NOMO-1 (cell line): ENCODE data around the gene MECR.

Experiments used
- DNase-seq, 2 experiments: peaks; one replicate each; lab custom pipeline; 2025; ENCODE audit not compliant: unreplicated experiment in 2 of 2; lab: John Stamatoyannopoulos, UW

Gene MECR

DNA sequence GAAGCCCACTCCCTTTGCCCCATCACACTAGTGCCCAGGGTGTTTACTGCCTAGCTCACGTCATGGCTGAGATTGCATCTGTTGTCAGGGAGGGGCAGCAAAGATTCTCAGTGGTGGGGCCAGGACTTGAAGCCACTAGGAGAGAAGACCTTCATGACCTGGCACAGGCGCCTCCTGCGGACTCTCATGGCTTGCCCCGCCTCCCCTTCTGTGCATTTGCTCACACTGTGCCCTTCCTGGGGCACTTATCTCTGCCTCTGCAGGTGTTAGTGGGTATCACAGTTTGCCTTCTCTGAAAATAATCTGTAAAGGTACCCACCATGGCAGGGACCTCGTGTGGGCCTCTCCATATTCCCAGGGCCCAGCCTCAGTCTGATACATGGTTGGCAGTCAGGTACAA, 25.7 kb upstream of the MECR start:
- DNase-seq = no peak

DNA sequence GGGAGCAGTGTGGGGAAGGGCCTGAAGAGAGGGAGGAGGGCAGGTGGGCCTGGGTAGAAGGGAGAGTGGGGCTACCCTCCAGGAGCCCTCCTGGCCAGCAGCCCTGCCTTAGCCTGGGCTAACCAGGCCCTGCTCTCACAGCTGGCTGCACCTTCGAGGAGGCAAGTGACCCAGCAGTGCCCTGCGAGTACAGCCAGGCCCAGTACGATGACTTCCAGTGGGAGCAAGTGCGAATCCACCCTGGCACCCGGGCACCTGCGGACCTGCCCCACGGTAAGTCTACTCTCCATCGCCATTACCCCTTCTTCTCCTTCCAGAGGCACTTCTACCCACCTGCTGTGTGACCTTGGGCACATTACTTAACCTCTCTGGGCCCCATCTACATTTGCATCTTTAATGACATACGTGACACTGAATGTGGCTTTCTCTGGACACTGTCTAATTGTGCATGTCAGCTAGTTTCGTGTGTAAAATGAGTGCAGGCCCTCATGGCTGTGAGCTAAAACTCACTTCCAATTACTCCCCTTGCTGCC, 24.5 kb upstream of the MECR start:
- no peak for DNase-seq

DNA sequence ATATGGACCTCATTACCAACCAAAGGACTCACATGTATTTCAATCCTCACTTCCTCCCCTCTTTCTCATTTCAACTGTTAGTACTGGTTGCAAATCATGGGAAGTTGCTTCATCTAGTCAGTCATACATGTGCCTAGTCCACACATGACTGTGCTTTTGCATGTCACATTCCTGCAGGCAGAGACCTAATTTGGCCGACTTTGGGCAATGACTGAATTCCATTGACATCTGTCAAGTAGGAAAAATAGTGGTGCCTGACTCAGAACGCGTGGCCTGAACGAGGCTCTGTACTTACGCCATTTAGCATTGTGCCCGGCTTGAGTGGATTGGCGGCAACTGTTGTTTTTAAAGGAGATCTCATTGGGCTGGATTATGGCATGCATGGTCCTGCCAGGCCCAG, 23.6 kb upstream of the MECR start:
- DNase-seq = peak in 1 of 2 experiments; percentile 23

DNA sequence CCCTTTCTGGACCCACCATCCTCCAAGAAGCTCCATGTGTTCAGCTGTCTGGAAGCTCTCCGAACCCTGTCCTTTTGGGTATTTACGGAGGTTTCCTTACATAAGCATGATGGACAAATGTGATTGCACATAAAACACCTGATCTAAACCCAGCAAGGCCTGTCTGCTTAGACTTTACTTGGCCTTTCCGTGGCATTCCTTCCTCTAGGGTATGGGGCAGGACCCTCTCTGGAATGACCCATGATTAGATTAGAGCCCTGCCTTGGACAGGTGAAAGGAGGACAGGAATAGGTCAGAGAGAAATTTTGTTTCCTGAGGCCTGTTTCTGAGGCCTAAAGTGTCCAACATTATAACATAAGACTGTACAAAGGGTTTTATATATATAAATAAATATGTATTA, 22.4 kb upstream of the MECR start:
- DNase-seq = no peak

DNA sequence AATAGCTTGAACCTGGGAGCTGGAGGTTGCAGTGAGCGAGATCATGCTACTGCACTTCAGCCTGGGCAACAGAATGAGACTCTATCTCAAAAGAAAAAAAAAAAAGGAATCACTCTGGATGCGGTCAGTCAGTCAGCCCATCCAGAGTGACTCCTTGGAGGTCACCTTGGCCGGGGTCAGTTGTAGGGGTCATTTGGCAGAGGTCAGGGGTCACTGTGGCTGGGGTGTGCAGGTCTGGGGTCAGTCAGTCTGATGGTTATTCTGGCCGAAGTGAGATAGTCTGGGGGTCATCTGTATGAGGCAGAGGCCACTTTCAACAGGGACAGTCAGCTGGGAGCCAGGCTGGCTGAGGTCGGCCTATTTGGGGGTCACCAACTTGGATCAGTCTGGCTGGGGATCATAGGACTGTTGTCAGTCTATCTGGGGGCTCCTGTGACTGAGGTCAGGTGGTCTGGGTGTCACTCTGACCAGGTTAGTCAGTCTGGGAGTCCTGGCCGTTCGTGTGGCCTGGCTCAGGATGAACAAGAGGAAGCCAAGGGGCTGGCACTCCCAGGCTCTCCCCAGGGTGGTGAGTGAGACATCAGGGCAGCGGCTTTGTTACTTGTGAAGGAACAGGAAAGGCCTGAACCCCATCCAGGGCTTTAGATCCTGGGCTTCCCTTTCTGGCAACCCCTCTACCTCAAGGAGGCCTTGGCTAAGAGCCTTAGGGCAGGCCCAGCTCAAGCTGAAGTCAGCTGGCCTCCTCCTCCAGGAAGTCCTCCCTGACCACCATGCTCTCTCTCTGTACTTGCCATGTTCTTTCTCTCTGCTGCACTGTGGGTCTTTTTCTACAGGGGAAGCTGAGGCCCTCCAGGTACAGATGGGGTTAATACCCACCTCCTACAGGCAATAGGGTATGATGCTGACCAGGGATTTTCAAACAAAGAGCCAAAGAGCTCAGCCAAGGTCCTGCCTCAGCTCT, 20.7 kb upstream of the MECR start:
- DNase-seq = no peak

DNA sequence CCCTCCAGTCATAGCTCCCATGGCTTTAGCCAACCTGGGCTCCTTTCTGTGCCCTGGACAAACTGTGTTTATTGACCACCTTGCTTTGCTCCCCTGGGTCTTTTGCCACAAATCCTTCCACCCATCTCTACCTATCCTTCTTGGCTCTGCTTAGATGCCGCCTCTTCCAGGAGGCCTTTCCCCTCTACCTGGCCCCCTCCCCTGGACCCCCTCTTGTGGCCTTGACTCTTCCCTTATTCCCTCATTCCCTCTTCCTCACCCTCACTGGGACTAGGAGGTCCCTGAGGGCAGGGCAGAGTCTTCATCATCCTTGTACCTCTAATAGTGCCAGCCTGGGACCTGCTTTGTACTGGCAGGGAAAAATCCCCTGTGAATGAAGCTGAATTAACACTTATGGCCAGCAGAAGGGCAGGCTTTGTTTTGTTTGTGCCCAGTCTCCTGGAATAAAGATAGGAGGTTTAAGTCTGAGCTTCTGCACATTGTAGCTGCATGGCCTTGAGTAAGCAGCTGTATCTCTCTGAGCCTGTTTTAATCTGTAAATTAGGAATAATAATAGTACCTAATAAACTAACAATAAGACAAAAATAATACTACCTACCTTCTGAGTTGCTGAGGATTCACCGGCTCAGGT, 19.3 kb upstream of the MECR start:
- no peak for DNase-seq

DNA sequence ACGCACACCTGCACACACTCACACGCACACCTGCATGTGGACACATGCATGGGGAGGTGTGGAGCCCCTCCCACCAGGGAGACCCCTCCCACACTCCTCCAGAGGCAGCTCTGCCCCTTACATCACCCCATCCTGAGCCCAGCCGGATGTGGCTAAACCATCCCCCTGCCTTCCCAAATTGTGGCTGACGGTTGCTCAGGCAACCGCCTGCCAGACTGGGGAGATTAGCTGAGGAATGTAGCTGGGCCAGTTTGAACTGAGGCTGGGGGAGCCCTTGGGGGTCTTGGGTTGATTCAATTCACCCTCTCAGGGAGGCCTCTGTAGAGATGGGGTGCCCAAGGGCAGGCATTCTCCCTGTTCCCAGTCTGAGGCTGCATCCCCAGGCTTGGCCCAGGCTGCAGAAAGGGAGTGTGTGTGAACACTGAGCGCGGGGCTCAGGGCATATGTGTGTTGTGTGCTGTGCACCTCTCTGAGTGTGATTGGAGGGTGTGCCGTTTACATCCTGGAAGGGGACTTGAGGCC, 18.5 kb upstream of the MECR start:
- DNase-seq = no peak

DNA sequence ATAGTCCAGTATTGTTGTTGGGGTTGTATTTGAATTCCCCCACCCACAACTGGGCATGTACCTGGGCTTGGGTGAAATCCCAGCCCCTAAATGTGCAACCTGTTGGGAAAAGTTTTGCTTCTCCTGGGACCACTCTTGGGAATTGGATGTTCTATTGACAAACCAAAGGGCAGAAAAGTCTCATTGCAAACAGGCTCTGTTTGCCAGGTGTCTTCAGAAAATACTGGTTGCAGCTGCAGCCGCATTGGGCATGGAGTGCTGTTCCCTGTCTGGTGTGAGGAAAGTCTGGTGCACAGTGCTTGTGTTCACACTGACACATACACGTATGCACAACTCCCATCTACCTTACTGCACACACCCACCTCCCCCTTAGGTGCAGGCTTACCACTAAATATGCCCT, 17.7 kb upstream of the MECR start:
- no peak for DNase-seq

DNA sequence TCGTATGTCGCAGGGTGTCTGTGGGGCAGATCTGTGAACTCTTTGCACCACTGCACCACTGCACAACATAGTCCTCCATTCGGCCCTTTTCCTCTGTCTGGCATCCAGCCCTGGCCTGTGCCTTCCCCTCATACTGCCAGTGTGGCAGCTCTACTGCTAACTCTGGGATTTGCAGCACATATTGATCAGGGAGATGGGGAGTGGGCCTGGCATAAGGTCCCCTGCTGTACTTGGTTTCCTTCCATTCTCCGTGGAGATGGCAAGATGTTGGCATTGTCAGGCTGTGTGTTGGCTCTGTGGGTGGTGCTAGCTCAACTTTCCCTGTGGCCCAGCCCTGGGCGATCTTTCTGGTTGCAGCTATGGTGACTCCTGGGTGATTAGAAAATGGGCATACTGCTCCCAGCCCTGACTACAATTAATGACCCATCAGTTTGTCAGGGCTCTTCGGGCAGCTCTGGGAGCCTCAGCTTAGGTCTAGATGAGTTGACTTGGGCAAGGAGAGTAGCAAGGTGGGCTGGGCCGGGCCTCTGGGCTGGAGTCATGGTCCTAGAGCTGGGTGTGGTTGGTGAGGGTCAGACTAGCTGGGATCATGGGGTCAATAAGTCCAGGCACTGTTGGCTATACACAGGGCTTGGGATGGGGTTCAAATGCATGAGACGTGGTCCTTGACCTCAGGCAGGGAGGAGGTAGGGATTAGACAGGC, 17.0 kb upstream of the MECR start:
- DNase-seq = no peak

DNA sequence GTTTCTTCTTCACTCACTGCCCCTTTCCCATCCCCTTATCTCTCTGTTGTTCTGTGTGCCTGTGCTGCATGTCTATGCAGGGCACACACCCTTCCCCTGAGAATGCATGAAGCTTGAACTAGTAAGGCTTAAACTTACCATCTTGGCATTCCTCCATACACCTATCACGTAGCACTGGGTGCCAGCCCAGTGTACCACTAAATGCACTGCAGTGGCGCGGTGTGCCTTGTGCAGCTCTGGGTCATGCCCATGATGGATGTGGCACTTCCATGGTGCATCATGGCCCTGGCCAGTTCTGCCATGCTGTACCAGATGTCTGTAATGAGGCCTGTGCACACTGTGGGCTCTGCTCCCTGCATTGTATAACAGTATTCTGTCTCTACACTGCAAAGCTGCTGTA, 16.3 kb upstream of the MECR start:
- no peak for DNase-seq

DNA sequence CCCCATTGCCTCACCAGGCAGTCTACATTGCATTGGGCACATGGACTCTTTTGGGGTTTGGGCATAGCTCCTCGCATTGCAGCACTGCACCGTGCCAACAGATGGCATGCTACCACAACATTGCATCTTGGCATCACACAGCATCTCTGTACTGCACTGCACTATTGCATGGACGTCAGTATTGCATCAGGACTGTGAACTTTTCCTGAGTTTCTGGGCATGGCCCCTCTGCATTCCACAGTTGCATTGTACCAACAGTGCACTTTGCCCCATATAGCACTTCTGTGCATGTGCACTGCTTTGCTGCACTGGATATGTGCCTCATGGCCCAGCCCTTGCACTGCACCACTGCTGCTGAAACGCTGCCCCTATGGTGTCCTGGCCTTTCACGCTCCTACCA, 15.1 kb upstream of the MECR start:
- DNase-seq = no peak

DNA sequence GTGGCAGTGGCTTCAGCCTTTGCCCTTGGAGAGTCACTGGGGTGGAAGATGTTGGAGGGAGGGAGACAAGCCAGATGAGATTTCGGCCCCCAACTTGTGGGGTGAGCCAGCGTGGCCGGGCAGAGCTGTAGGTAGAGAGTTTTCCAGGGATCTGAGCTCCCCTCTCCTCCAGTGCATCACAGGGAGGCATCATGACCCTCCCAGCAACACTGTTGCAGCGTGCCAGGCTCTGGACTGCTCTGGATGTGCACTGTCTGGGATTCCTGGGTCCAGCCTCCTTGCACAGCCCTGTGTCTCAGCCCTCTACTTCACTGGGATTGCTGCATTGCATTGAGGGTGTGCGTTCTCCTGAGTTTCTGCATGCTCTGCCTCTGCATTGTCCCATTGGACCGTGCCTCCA, 14.5 kb upstream of the MECR start:
- DNase-seq = no peak

DNA sequence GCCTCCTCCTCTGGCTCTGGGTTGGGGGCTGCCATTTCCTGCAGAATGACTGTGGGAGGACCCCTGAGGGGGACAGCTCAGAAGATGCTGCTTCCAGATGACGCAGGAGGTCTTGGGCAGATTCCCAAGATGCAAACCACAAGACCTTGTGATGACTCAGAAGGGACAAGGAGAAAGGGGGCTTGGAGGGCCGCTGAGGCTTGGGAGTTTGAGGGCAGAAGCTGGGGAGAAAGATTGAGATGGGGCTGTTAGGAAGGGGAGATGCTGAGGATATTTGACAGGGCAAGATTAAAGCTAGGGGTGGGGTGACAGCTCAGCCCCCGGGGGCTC, 13.1 kb upstream of the MECR start:
- DNase-seq = no peak

DNA sequence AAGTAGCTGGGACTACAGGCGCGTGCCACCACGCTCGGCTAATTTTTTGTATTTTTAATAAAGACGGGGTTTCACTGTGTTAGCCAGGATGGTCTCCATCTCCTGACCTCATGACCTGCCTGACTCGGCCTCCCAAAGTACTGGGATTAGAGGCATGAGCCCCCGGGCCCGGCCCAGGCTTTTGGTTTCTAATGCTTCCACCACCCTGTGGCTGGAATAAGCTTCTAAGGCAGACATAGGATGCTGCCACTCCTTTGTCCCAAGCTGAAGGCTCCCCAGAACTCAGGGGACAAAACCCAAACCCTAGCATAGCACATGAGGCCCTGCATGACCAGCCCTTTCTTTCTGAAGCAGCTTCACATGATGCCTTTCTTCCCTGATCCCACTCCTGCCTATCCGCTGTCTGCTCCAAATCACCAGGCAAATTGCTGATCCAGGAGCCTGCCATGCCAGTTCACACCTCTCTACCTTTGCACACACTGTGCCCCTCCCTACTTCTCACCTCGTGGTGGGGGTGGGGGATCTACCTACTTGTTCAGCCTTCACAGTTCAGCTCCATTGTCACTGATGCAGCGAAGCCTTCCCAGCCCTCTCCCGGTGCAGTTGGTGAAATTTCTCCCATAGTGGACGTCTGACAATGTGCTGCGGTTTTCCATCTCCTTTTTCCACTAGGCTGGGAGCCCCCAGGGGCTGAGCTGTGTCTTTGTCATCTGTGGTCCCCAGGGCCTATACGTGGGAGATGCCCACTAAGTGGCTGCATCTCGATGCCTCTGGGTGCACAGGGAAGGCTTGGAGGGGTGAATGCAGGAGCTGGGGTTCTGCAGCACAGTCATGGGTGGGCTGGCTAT, 12.5 kb upstream of the MECR start:
- DNase-seq = no peak

DNA sequence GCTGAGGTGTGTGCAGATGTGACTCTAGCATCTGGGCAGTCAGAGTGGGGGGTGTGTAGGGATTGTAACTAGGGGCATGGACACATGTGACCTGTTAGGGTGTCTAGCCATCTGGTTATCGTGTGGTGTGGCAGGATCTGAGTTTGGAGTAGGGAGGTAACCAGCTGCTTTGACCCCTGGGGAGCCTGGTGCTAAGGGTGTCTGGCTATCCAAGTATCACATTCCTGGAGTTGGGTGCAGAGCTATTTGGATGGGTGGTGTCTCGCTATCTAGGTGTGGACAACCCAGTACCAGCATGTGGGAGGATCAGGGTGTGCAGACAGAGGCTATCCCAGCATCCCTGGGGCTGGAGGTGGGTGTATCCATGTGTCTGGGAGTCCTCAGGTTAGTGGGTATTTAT, 10.3 kb upstream of the MECR start:
- no peak for DNase-seq

DNA sequence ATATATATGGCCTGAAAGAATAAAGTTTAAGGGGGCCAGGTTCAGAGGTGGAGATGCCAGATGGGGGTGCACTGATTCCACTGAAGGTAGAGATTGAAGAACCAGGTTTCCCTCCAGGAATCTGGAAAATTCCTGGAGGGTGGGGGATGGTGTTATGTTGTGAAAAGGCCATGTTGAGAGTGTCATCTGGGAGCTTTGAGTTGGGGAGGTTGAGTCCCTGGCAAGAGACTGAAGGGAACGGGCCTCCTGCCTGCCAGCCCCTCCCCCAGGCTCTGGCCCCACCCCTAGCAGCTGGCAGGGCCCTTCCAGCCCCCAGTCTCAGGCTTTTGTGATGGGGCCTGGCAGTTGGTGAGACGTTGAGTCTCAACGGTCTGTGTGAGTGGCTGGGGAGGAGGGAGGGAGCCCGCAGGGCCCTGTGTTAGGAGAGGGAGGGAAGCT, 9.7 kb upstream of the MECR start:
- DNase-seq = no peak

DNA sequence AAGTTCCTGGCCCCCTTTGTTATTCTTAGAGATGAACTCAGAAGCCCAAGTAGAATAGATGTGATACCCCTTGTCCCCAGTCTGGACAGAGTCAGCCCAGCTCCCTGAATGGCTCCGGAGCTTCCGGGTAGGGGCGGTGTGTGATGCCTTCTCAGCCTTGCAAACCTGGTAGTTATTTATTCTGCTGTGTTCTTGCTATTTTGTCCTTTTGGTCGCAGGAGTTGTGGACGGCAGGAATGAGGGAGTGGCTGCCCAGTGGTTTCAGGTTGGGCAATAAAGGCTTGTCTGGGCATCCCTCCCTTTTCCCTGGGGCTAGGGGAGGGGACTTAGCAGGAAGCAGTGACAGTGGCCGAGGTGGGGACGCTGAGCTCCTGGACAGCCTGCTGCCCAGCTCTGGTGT, 8.4 kb upstream of the MECR start:
- no peak for DNase-seq

DNA sequence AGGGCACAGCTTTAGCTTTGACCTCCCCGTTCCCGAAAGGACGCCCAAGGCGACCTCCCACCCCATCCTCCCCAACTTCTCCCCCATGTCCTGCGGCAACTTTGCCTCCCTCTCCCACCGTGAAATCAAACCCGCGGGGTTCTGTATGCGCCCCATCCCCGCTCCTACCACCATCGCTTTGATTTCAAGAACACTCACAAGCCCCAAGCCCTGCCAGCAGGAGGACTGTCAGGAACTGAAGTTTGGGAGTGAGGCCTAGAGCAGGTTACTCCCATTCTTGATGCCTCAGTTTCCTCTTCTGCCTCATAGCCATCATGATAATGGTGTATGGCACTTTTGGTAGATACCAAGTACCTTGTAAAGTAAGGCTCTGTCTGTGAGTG, 7.9 kb upstream of the MECR start:
- no peak for DNase-seq

DNA sequence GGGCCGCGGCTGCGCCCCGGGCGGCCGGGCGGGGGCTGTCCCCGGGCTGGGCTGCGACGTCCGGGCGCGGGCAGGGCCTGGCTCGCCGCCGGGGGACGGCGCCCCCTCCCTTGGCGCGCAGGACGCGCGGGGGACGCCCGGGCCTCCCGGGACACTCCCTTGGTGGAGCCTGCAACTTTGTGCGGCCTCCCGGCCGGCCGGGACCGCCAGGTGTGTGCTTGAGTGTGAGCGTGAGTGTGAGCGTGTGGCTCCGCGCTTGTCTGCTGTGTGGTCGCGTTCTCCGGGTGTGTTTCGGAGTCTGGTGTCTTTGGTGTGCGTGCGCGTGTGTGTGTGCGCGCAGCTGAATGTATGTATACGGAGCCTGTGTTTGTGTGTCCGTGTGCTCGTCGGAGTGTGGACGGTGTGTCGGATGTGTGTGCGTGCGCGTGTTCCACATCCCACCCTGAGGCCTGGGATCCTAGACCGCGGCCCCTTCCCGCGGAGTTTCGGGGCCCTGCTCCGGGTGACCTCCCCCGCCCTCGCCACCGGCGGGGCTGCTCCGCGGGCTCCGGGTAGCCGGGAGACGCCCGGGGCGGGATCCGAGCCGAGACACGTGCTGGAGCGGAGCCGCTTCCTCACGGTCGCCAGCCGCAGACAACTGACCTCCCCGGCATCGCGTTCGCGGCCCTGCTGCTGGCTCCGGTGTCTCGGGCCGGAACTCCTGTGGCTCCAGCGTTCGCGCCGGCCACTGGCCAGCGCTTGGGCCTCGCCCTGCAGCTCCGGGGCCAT, 7.3 kb upstream of the MECR start:
- DNase-seq = no peak
